GM19193 (cell line): ENCODE data around the gene GPC6.

Experiments
- POLR2A ChIP-seq: IDR thresholded peaks from 4 replicates; pipeline ENCODE4 v1.6.1; 2011; ENCODE audit not compliant: insufficient read depth, insufficient read length; ENCODE audit errors: extremely low read depth

GPC6 gene

GRCh38 chr13:94427313-94427953 lies 1200.8 kb downstream of the GPC6 start:
- no peak for TF ChIP-seq POLR2A

DNA sequence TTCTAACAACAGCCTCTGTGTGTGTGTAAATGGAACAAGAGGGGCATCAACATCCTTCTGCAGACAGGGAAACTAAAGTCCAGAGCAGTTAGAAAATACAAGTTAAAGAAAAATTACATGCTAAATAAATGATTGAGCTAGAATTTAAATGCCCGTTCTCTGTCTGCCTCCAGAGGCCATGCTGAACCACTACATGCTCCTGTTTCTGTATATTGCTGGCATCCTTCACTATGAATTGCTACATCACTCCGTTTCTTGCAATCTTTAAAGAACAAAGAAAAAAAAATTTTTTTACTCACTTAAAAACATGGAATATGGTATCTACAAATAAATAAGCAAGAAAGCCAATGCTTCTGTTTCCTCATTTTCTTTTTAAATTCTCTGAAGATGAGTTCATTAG lies 1205.0 kb downstream of the GPC6 start:
- TF ChIP-seq POLR2A, result no peak

- no peak for TF ChIP-seq POLR2A
Observed at GRCh38 chr13:94431987-94432386, 1205.4 kb downstream of the GPC6 start.

GRCh38 chr13:94433055-94433961 lies 1206.7 kb downstream of the GPC6 start:
- TF ChIP-seq POLR2A, result no peak

DNA sequence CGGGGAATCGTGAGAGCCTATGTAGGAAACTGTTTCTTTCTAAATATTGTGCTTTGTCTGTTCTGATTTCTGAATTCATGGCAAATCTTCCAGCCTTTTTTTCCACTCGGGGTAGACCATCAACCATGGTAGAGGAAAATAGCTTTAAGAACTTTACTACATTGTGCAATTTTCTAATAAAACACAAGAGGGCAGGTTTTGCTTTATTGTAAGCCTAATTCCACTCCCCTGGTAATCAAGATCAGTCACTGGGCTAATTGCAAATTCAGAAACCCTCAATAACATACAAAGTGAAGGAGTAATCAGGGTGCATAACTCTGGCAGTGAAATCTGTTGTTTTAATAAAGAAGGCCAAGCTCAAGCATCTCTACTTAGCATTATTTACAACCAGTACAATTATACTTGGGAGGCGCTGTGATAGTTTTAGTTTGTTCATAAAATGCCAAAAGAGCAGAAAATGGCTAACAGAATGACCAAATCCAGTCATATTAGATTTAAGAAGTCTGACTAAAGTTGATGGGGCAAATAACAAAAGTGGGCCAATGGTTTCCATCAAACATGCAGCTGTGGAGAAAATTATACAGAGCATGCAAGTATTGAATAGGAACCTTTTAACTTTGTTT lies 1209.1 kb downstream of the GPC6 start:
- TF ChIP-seq POLR2A, result no peak

- TF ChIP-seq POLR2A, result no peak
Observed at GRCh38 chr13:94444826-94445225, 1218.2 kb downstream of the GPC6 start.

GRCh38 chr13:94454334-94454733 lies 1227.7 kb downstream of the GPC6 start:
- no peak for TF ChIP-seq POLR2A

GRCh38 chr13:94454906-94455305 lies 1228.3 kb downstream of the GPC6 start:
- TF ChIP-seq POLR2A, result no peak

DNA sequence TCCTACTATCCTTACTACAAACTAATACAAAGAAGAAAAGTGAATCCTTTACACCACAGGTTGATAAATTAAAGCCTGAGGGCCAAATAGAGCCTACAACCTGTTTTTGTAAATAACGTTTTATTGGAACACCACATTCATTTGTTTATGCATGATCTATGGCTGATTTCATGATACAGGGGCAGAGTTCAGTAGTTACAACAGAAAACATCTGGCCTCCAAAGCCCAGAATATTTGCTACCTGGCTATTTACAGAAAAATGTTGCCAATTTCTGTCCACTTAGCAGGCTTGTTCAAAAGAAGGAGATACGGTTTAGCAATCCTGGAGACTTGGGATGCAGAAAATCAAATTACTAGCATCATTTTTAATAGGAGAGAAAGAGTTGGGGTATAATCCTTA lies 1228.8 kb downstream of the GPC6 start:
- TF ChIP-seq POLR2A, result no peak
